Occipital lobe (tissue), 2 donors: ENCODE data around the gene TMEM200A. TPM values are rescaled to one million over a fixed set of nuclear protein-coding genes. Genes with fewer than 3 reads are reported as not detected.

ENCODE experiments used
- DNase-seq: peaks from one replicate; lab custom pipeline; 2025; lab: John Stamatoyannopoulos, UW
- total RNA-seq: library from RNA; depleted of rRNA; stranded (reverse); fragments of >200 nt; gene quantifications from one replicate; pipeline ENCODE4 v1.2.3, GENCODE V29; 2014

TMEM200A gene
- total RNA-seq, 1 donor from 2014 or later, result 34.0 TPM

DNA sequence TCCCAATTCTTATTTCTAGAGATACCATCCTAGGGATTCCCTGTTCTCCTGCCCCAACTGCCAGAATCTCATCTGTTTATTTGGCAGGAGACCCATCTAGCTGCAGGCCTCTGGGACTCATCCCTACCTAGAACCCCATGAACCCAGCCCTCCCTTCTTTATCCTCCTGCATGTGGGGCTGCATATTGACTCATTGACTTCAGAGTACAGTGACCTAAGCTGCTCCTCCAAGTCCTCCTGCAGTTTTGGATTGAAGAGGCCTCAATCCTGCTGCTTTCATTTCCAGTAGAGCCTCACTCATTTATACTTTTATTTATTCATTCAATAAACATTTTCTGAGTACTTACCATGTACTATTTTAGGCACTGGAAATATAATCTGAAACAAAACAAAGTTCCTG lies 11.6 kb downstream of the TMEM200A start:
- no peak for DNase-seq

DNA sequence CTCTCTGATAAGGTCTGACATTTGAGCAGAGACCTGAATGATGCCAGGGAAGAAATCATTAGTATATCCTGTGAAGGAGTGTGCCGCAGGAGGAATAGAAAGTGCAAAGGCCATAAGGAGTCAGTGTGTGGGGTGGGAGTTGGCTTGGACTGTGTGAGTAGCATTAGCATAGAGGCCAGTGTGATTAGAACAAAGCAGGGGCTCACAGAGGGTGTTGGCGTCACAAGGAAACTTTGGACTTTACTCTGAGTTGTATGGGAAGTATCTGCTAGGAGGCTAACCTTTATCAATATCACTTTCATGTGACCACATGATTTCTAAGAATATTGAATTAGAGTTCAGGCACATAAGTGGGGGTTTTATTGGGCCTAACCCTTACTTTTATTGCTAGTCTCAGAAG lies 12.1 kb downstream of the TMEM200A start:
- DNase-seq, result no peak

- DNase-seq, result no peak
Measured at GRCh38 chr6:130379223-130379622, 13.4 kb downstream of the TMEM200A start.

DNA sequence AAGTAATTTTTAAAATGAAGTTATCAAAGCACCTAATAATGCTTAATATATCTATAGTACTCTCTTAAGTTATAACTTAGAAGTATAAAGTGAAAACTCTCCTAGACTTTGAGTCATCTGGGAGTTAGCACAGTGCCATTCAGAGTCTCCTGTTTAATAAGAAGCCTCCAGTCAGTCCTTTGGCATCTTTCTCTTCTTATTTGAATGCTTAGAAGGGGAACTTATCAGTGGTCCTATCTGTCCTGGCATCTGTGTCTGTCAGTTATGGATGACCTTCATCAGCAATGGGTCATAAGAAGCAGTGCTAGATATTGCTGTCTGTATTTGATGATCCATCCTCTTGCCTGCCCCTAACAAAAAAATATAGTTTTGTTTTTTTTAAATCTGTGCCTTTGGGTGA lies 15.2 kb downstream of the TMEM200A start:
- DNase-seq, result no peak

DNA sequence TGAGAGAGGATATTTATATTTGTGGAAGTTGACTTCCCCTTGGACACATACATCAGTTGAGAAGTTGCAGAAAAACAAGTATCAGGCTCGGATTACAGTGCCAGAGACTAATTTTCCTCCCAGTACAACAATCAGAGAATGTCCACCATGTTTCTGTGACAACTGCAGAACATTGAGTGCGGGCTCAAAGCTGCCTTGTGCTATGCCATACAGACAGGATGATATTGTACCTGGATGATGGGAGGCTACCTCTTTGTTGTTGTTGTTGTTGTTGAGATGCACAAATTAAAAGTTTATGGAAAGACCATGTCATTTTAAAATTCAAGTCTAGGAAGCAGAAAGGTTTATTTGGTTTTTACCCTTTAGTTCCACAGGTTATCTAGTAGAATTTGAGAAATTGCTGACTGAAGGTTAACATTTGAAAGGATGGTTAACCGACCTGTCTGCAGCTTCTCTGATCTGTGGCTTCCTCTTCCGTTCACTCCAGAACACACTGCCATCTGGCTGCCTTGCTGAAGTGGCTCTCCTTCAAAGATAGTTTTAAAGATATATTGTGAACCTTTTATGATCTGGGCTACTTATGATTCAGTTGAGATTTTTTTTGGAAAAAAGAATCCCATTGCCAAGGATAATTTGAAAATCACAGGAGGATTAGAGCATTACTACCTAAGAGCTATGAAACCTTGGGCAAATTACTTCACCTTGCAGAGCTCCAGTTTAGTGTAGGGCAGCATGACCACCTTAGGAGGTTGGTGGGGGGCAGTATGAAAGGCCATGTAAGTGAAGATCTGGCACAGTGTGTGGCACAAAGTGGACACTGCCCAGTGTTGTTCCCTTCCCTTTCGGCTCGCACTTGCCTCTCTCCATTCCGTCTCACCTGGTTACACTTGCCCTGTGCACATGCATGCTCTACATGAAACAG lies 15.9 kb downstream of the TMEM200A start:
- DNase-seq, result no peak

DNA sequence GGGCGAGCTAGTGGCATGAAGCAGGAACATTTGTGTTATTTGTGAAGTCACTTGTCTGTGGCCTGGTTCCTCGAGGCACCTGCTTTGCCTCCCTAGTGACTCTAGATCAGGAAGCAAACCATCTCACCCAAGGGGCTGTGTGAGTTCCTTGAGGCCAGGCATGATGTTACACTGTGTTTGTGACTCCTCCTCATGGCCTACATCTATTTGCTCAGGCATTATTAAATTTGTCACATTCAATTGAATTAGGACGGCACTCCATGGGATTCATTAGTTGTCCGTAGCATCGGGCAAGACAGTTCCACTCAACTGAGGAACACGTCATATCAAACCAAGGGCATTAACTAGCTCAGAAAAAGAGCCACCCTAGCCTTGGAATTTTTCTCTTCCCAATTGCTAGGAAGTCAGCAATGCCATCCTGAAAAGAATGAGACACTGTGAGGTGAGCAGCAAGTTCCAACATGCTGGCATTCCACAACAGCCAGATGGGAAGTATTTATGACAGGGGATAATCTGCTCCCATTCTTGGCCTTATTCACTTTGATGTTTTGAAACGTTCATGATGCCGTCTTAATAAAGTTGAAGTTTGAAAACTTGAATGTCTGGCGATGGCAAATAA lies 17.2 kb downstream of the TMEM200A start:
- no peak for DNase-seq

GRCh38 chr6:130385064-130385695 lies 19.4 kb downstream of the TMEM200A start:
- DNase-seq, result no peak

DNA sequence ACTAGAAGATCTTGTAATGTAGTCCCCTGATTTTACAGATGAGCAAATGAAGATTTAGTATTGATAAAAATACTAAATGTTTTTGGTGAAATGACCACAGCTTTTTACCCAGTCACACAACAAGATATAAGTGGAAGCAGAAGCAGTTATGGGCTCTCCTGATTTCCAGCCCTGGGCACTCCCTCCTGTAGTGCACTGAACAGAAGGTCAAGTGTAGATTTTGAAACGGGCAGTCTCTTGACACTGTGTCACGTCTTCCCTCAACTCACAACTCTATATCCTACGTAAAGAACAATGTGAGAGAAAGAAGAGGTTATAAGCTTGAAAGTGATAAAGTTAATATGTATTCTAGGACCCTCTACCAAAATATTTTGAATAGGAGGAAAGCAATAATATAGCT lies 23.3 kb downstream of the TMEM200A start:
- no peak for DNase-seq

GRCh38 chr6:130390890-130391289 lies 25.1 kb downstream of the TMEM200A start:
- DNase-seq, result no peak

DNA sequence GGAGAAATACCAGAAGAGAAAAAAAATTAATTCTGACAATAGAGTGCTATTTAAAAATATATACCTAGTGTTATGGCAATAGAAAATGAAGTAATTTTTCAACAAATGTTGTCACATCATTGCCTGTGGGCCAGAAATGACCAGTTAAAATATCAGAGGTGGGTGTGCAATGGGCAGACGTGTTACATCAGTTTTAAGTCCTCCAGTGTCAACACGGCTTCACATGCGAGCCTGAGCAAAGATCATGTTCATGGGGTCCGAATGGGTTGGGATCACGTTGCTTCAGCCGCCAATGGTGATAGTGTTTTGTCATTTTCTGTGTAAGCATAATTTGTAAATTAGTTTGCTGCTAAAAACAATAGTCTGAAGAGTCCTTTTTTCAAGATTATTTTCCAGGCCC lies 27.5 kb downstream of the TMEM200A start:
- DNase-seq, result no peak

- DNase-seq, result peak; percentile 77
Measured at GRCh38 chr6:130394246-130394645, 28.4 kb downstream of the TMEM200A start.

DNA sequence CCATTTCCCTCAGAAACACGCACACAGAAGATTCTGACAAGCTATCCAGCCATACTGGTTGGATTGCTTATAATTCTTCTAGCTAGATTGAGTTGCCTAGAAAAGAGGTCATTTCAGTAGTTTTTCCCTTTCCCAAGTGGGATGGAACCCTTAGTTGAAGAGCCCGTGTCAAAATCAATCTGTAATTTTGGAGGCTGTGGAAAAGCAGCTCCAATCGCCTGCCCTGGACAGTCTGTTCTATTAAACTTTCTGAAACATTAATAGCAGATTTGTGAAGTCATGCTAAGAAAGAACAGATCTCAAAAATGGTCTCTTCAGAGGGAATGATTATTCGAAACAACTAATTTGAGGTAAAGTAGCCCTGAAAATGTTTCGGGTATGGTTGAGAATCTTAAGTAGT lies 29.3 kb downstream of the TMEM200A start:
- no peak for DNase-seq

DNA sequence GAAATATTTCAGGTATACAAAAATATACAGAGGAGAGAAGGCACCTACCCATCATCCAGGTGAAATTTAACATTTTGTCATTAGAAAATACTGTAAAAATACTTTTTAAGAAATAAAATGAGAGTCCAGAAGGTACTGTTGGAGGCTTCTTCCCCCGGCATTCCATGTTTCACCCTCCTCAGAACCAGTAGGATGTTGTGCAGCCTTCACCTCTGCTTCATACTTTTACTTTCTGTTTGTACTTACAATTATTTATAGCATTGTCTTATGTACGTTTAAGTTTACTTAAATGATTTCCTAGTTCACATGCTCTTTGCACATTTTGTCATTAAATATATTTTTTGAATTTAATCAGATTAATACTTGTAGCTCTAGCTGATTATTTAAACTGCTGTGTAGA lies 30.9 kb downstream of the TMEM200A start:
- DNase-seq, result no peak

DNA sequence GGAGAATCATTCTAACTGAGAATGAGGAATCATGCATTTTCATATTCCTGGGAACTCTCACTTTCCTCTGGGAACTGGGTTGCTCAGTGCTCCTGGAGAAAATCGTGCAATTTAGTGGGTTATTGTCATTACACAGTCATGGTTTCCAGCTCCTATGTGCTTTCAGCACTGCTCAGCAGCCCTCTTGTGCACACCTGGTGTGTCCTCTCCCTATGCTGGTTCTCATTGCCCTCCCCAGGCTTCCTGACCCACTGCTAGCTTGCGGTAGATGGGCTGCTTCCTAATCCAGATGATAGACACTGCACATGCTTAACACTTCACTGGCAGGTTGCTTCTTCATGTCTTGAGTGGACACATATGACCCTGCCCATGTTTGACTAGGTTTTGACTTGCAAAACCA lies 39.7 kb downstream of the TMEM200A start:
- DNase-seq, result no peak

DNA sequence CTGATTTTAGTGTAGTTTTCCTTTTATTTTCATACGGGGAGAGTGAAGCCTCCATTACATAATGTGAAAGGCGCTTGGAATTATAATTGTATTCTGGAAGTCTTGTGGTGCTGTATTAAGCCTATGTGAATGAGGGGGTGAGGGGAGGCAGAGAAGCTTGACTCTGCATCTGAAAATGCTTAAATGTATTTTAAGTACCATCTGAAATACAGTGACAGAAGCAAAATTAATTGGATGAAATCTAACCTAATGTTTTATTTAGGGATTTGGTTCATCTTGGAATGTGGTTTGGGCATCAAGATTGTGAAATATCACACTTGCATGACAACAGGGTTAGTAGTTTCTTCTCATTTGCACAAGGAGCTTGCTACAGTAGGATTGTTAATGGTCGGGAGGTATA lies 41.2 kb downstream of the TMEM200A start:
- DNase-seq, result no peak

- no peak for DNase-seq
Measured at GRCh38 chr6:130409418-130410100, 43.7 kb downstream of the TMEM200A start.

DNA sequence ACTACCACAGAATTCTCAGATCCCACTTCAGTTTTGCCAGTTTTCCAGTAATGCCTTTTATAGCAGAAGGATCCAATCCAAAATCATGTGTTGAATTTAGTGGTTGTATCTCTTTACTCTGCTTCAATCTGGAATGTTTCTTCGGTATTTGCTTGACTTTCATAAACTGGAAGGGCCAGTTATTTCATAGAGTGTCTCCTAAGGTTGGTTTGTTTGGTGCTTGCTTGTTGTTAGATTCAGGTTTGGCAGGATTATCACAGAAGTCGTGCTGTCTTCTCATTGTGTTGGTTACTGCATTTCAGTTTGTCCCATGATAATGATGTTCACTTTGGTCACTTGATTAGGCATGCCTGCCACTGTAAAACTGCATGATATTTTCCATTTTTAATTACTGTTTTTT lies 45.7 kb downstream of the TMEM200A start:
- no peak for DNase-seq

- DNase-seq, result no peak
Measured at GRCh38 chr6:130412556-130413290, 46.9 kb downstream of the TMEM200A start.

DNA sequence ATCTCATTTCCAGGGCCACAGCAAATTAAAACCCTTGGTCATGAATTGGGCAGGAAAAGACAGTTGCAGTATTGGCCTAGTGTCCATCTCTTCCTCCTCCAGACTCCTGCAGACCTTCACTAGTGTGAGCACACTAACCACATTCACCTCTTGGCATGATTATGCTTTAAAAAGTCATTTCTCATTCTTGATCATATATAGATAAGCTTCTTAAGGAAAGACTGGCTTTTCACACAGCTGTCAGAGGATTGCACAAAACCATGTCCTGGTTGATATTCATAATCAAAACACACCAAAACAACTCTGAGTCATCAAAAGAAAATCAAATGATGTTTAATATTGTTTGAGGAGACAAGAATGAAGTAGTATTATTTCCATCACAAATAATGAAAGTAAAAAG lies 52.1 kb downstream of the TMEM200A start:
- no peak for DNase-seq

- DNase-seq, result no peak
Measured at GRCh38 chr6:130420911-130421310, 55.1 kb downstream of the TMEM200A start.

DNA sequence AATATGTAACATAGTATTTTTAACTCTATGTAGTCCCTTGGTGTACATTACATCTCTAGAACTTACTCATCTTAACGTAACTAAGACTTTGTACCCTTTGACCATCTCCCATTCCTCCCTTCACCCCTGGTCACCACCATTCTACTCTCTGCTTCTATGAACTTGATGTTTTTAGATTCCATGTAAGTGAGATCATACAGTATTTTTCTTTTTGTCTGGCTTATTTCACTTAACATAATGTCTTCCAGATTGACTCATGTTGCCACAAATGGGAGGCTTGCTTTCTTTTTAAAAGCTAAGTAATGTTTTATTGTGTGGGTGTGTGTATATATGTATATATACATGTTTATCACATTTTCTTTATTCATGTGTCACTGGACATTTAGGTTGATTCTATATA lies 55.8 kb downstream of the TMEM200A start:
- DNase-seq, result no peak
